Ishikawa (cell line): Measurements from ENCODE around the gene ADGRG7.

Source experiments
- CEBPB ChIP-seq: IDR thresholded peaks from 2 replicates; pipeline ENCODE4 v1.6.1; 2012
- CREB1 ChIP-seq: IDR thresholded peaks from 2 replicates; pipeline ENCODE4 v1.6.1; 2012; ENCODE audit warnings: low read depth
- EGR1 ChIP-seq: IDR thresholded peaks from 2 replicates; pipeline ENCODE4 v1.6.1; 2012
- EP300 ChIP-seq: IDR thresholded peaks from 2 replicates; pipeline ENCODE4 v1.6.1; 2012; ENCODE audit warnings: borderline replicate concordance
- FOXM1 ChIP-seq: IDR thresholded peaks from 2 replicates; pipeline ENCODE4 v1.6.1; 2012; ENCODE audit warnings: low read depth, borderline replicate concordance
- RAD21 ChIP-seq: IDR thresholded peaks from 2 replicates; pipeline ENCODE4 v1.6.1; 2012; ENCODE audit warnings: low read depth
- TAF1 ChIP-seq: IDR thresholded peaks from 2 replicates; pipeline ENCODE4 v1.6.1; 2012; ENCODE audit warnings: low read depth, mild to moderate bottlenecking
- TCF12 ChIP-seq: IDR thresholded peaks from 2 replicates; pipeline ENCODE4 v1.6.1; 2012; ENCODE audit warnings: low read depth
- TEAD4 ChIP-seq: IDR thresholded peaks from 2 replicates; pipeline ENCODE4 v1.6.1; 2012
- YY1 ChIP-seq: IDR thresholded peaks from 2 replicates; pipeline ENCODE4 v1.6.1; 2012; ENCODE audit warnings: low read depth
- ZBTB7A ChIP-seq: IDR thresholded peaks from 2 replicates; pipeline ENCODE4 v1.6.1; 2012; ENCODE audit warnings: low read depth
- TF ChIP-seq, protein P1 (sequence below): IDR thresholded peaks from 2 replicates; pipeline ENCODE4 v1.6.1; 2012
- TF ChIP-seq, protein P2 (sequence below): IDR thresholded peaks from 2 replicates; pipeline ENCODE4 v1.6.1; 2012; ENCODE audit warnings: low read depth, mild to moderate bottlenecking
- TF ChIP-seq, protein P3 (sequence below): IDR thresholded peaks from 2 replicates; pipeline ENCODE4 v1.6.1; 2012

DNA sequence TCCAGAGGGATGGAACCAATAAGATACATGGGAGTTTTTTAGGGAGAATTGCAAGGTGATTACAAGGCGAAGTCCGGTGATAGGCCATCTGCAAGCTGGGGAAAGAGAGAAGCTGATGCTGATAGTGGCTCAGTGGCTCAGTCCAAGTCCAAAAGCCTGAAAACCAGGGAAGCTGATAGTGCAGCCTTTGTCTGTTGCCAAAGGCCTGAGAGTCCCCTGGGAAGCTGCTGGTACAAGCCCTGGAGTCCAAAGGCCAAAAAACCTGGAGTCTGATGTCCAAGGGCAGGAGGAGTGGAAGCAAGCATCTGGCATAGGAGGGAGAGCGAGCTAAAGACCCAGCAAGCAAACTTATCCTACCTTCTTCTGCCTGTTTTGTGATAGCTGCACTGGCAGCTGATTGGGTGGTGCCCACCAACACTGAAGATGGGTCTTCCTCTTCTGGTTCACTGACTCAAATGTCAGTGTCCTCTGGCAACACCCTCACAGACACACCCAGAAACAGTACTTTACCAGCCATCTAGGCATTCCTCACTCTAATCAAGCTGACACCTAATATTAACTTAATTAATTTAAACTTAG, 116.6 kb downstream of the ADGRG7 start:
- TF ChIP-seq, protein P1, sequence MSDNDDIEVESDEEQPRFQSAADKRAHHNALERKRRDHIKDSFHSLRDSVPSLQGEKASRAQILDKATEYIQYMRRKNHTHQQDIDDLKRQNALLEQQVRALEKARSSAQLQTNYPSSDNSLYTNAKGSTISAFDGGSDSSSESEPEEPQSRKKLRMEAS, result no peak
- no peak for TF ChIP-seq EGR1
- no peak for TF ChIP-seq EP300
- TF ChIP-seq YY1, result no peak
- no peak for TF ChIP-seq RAD21
- no peak for TF ChIP-seq CEBPB
- TF ChIP-seq, protein P2, sequence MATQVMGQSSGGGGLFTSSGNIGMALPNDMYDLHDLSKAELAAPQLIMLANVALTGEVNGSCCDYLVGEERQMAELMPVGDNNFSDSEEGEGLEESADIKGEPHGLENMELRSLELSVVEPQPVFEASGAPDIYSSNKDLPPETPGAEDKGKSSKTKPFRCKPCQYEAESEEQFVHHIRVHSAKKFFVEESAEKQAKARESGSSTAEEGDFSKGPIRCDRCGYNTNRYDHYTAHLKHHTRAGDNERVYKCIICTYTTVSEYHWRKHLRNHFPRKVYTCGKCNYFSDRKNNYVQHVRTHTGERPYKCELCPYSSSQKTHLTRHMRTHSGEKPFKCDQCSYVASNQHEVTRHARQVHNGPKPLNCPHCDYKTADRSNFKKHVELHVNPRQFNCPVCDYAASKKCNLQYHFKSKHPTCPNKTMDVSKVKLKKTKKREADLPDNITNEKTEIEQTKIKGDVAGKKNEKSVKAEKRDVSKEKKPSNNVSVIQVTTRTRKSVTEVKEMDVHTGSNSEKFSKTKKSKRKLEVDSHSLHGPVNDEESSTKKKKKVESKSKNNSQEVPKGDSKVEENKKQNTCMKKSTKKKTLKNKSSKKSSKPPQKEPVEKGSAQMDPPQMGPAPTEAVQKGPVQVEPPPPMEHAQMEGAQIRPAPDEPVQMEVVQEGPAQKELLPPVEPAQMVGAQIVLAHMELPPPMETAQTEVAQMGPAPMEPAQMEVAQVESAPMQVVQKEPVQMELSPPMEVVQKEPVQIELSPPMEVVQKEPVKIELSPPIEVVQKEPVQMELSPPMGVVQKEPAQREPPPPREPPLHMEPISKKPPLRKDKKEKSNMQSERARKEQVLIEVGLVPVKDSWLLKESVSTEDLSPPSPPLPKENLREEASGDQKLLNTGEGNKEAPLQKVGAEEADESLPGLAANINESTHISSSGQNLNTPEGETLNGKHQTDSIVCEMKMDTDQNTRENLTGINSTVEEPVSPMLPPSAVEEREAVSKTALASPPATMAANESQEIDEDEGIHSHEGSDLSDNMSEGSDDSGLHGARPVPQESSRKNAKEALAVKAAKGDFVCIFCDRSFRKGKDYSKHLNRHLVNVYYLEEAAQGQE, result no peak
- TF ChIP-seq TAF1, result no peak
- TF ChIP-seq, protein P3, sequence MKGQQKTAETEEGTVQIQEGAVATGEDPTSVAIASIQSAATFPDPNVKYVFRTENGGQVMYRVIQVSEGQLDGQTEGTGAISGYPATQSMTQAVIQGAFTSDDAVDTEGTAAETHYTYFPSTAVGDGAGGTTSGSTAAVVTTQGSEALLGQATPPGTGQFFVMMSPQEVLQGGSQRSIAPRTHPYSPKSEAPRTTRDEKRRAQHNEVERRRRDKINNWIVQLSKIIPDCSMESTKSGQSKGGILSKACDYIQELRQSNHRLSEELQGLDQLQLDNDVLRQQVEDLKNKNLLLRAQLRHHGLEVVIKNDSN, result no peak
- no peak for TF ChIP-seq ZBTB7A
- no peak for TF ChIP-seq CREB1
- no peak for TF ChIP-seq TCF12
- no peak for TF ChIP-seq FOXM1
- no peak for TF ChIP-seq TEAD4
